ENCODE results near the gene MYO1B.

The MYO1B gene

DNA sequence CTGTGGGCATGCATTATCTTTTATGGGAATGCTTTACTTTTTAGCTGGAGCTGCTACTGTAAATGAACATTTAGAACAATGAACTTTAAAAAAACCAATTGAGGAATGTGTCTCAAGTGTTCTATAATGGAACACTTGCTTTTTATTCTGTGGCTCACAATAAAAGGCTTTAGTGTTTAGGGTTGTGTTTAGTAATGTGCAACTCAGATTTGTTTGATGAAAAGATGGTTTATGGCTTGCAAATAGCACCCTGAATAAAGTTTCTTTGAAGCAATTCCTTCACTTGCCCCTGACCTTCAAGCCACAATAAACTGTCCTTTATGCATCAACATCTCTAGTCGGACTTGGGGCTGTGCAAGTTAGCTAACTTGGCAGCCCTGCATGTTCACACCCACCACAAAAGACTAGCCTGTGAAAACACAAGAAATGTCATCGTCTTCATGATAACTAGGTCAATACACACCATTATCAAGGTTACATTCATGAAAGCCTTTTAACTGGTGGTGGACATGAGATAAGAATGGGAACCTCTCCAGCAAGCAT, 98.7 kb downstream of the MYO1B start:
- in situ Hi-C loops (cut with MboI; ENCODE audit: low pct_unique_long_range_greater_than_20kb, low sequenced_read_pairs, unreplicated experiment): no loop called here
- TF ChIP-seq, protein P1, sequence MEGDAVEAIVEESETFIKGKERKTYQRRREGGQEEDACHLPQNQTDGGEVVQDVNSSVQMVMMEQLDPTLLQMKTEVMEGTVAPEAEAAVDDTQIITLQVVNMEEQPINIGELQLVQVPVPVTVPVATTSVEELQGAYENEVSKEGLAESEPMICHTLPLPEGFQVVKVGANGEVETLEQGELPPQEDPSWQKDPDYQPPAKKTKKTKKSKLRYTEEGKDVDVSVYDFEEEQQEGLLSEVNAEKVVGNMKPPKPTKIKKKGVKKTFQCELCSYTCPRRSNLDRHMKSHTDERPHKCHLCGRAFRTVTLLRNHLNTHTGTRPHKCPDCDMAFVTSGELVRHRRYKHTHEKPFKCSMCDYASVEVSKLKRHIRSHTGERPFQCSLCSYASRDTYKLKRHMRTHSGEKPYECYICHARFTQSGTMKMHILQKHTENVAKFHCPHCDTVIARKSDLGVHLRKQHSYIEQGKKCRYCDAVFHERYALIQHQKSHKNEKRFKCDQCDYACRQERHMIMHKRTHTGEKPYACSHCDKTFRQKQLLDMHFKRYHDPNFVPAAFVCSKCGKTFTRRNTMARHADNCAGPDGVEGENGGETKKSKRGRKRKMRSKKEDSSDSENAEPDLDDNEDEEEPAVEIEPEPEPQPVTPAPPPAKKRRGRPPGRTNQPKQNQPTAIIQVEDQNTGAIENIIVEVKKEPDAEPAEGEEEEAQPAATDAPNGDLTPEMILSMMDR (IDR thresholded peaks at IDR 0.05; ENCODE audit: extremely low read depth, insufficient read depth, missing control alignments): no peak
- DNase-seq (ENCODE audit: low spot score): no peak

DNA sequence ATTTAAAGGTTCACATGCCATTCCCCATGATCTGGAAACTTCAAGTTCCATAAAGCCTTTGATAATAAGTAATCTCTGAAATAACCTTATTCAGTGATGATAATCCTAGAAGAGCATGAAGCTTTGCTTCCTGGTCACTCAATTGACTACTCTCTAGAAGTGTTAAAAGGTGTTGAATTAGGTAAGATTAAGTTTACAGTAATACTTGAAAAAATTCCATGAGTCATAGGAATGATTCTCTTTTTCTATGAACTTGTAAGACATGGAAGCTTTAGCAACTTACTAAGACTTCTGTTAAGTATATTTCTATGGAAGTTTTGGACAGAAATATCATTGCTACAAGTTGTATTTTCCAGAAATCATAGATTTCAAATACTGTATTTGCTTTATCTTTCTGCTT, 100.6 kb downstream of the MYO1B start:
- in situ Hi-C loops (cut with MboI; ENCODE audit: low pct_unique_long_range_greater_than_20kb, low sequenced_read_pairs, unreplicated experiment): no loop called here
- TF ChIP-seq, protein P1 (IDR thresholded peaks at IDR 0.05; ENCODE audit: extremely low read depth, insufficient read depth, missing control alignments): no peak
- no peak for DNase-seq (ENCODE audit: low spot score)

DNA sequence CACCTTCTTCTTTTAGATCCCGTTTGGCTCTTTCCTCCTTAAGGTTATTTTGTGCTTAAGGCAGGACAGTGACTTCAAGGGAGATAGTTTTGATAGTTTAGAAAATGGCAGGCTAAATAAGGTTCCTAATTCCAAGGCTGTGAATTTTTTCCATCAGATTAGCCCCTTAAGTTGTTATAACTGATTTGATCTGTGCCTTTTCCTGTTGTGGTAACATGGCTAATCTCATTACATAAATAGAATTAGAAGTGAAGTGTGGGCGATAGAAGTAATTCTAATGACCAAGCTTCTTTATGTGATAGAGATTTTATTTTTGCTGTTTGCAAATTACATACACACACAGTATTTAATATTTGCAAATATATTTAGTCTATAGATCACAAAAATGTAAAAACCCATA, 102.0 kb downstream of the MYO1B start:
- no peak for DNase-seq (ENCODE audit: low spot score)
- in situ Hi-C loops (cut with MboI; ENCODE audit: low pct_unique_long_range_greater_than_20kb, low sequenced_read_pairs, unreplicated experiment): no loop called here
- TF ChIP-seq, protein P1 (IDR thresholded peaks at IDR 0.05; ENCODE audit: extremely low read depth, insufficient read depth, missing control alignments): no peak

DNA sequence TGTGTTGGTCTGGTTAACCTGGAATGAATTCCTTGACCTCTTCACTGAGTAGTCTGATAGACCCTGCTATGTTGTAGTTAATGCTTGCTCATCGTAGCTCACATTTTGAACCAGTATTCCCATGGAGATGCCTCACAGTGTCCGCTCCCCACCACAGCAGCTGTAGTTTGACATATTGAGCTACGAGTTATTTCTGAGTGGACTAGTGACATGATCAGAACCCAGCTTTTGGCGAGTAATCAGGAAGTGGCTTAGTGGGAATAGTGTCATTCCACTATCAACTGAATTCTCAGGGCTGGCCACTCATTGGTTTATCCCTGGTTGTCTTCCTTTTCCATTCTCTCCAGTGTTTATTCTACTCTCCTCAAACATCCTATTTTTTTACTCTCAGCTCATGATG, 102.7 kb downstream of the MYO1B start:
- TF ChIP-seq, protein P1 (IDR thresholded peaks at IDR 0.05; ENCODE audit: extremely low read depth, insufficient read depth, missing control alignments): no peak
- no peak for DNase-seq (ENCODE audit: low spot score)
- in situ Hi-C loops (cut with MboI; ENCODE audit: low pct_unique_long_range_greater_than_20kb, low sequenced_read_pairs, unreplicated experiment): no loop called here

DNA sequence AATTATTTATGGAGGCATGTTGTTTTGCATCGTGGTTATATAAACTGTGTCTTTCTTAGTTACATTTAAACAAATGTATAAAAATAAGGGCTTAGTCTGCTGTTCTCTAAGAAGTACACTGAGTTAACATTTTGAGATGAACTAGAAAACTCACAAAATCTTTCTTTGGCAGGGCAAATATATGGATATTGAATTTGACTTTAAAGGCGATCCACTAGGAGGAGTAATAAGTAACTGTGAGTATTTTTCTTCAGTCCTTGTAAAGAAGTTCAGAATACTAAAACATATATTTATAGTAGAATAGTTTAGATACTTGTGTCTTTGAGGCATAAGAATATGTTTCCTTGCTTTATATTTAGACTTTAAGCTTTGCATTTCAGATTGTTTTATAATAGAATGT, 104.8 kb downstream of the MYO1B start:
- in situ Hi-C loops (cut with MboI; ENCODE audit: low pct_unique_long_range_greater_than_20kb, low sequenced_read_pairs, unreplicated experiment): no loop called here
- TF ChIP-seq, protein P1 (IDR thresholded peaks at IDR 0.05; ENCODE audit: extremely low read depth, insufficient read depth, missing control alignments): no peak
- DNase-seq (ENCODE audit: low spot score): no peak

DNA sequence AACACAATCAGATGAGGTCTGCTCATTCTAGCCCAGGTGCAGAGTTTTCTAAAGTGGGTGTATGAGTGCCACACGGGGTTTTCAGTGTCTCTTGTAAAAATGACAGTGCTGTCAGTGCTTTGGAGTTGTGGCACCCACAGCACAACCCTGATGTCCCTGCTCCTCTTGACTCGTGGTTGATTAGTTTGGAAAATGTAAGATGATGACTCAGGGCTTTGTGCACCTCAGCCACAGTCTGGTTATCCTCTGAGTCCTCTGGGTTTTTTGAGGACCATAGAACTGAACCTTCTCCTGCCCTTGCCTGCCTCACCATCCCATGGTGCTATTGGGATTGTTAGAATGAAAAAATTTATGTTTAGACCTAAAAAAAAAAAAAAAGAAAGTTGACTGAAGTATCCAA, 105.6 kb downstream of the MYO1B start:
- TF ChIP-seq, protein P1 (IDR thresholded peaks at IDR 0.05; ENCODE audit: extremely low read depth, insufficient read depth, missing control alignments): no peak
- no peak for DNase-seq (ENCODE audit: low spot score)
- in situ Hi-C loops (cut with MboI; ENCODE audit: low pct_unique_long_range_greater_than_20kb, low sequenced_read_pairs, unreplicated experiment): no loop called here

- in situ Hi-C loops (cut with MboI; ENCODE audit: low pct_unique_long_range_greater_than_20kb, low sequenced_read_pairs, unreplicated experiment): no loop called here
- TF ChIP-seq, protein P1 (IDR thresholded peaks at IDR 0.05; ENCODE audit: extremely low read depth, insufficient read depth, missing control alignments): no peak
- no peak for DNase-seq (ENCODE audit: low spot score)
Measured at GRCh38 chr2:191351298-191351697, 106.1 kb downstream of the MYO1B start.
